ENCODE measurements around the gene AAK1.
"Not testable (repeated sequence)": the region's sequence is repeated elsewhere in the genome, so short reads cannot be mapped to it uniquely, and the experiment has no call there.

The AAK1 gene

GRCh38 chr2:69567157-69567908 lies 76.2 kb downstream of the AAK1 start:
- no peak for DNase-seq

GRCh38 chr2:69566669-69567068 lies 76.9 kb downstream of the AAK1 start:
- DNase-seq, result no peak

GRCh38 chr2:69565431-69565839 lies 78.1 kb downstream of the AAK1 start:
- peak; percentile 35 to 86 for DNase-seq

- no peak for DNase-seq
These were observed 78.9 kb downstream of the AAK1 start for GRCh38 chr2:69564604-69565003.

GRCh38 chr2:69563021-69563420 lies 80.5 kb downstream of the AAK1 start:
- no peak for DNase-seq

GRCh38 chr2:69561101-69561500 lies 82.4 kb downstream of the AAK1 start:
- no peak for DNase-seq

- DNase-seq, result no peak
These were observed 83.4 kb downstream of the AAK1 start for GRCh38 chr2:69560147-69560482.

GRCh38 chr2:69559442-69560146 lies 83.9 kb downstream of the AAK1 start:
- DNase-seq, result peak; percentile 61 to 68

- no peak for DNase-seq
These were observed 87.5 kb downstream of the AAK1 start for GRCh38 chr2:69556008-69556407.

- peak; percentile 87 to 97 for DNase-seq
These were observed 88.6 kb downstream of the AAK1 start for GRCh38 chr2:69554981-69555380.

GRCh38 chr2:69554568-69554967 lies 89.0 kb downstream of the AAK1 start:
- DNase-seq, result no peak

GRCh38 chr2:69553991-69554390 lies 89.5 kb downstream of the AAK1 start:
- DNase-seq, result peak; percentile 62 to 81

GRCh38 chr2:69550511-69550910 lies 93.0 kb downstream of the AAK1 start:
- DNase-seq, result not testable (repeated sequence)

GRCh38 chr2:69549421-69549820 lies 94.1 kb downstream of the AAK1 start:
- no peak for DNase-seq

- DNase-seq, result no peak
These were observed 95.4 kb downstream of the AAK1 start for GRCh38 chr2:69547984-69548715.

- DNase-seq, result no peak
These were observed 96.9 kb downstream of the AAK1 start for GRCh38 chr2:69546646-69547045.

GRCh38 chr2:69545477-69545932 lies 98.0 kb downstream of the AAK1 start:
- no peak for DNase-seq

- no peak for DNase-seq
These were observed 98.6 kb downstream of the AAK1 start for GRCh38 chr2:69544951-69545350.

- no peak for DNase-seq
These were observed 104.0 kb downstream of the AAK1 start for GRCh38 chr2:69539549-69539908.

GRCh38 chr2:69538872-69539548 lies 104.5 kb downstream of the AAK1 start:
- DNase-seq, result peak in 1 of 2 donors; percentile 39

GRCh38 chr2:69538249-69538648 lies 105.3 kb downstream of the AAK1 start:
- no peak for DNase-seq

GRCh38 chr2:69535817-69536241 lies 107.7 kb downstream of the AAK1 start:
- DNase-seq, result peak; percentile 39

GRCh38 chr2:69531186-69531585 lies 112.4 kb downstream of the AAK1 start:
- DNase-seq, result no peak

All from inflammatory macrophage treated with lipopolysaccharide for 1 hour (primary cell).